DND-41 (cell line): Measurements from ENCODE around the gene ATP11B.

Experiments
- ATAC-seq: fragments of 200-7000 bp; cut with Tn5 transposase; 3 replicates; pipeline ENCODE4 v1.9.1; 2021; ENCODE audit warnings: low read depth; ENCODE audit not compliant: insufficient read depth
- DNase-seq: peaks from one replicate; pipeline ENCODE4 v3.0.0-alpha.2; 2020
- H2AFZ ChIP-seq: 2 replicates; pipeline ENCODE4 v1.6.0; 2012; ENCODE audit warnings: low read depth, low read length
- H3K27ac ChIP-seq: 2 replicates; pipeline ENCODE4 v1.5.1; 2012; ENCODE audit warnings: low read length, inconsistent platforms
- H3K27me3 ChIP-seq: fragments of 200-600 bp; sonication (generic); 2 replicates; pipeline ENCODE4 v1.6.0; 2012; ENCODE audit warnings: low read length, mild to moderate bottlenecking, inconsistent platforms; ENCODE audit not compliant: insufficient read depth, poor library complexity
- H3K36me3 ChIP-seq: 2 replicates; pipeline ENCODE4 v1.5.1; 2012; ENCODE audit warnings: low read length, inconsistent platforms; ENCODE audit not compliant: insufficient read depth
- H3K4me1 ChIP-seq: 2 replicates; pipeline ENCODE4 v1.5.1; 2012; ENCODE audit warnings: mild to moderate bottlenecking, low read length; ENCODE audit not compliant: insufficient read depth
- H3K4me2 ChIP-seq: 2 replicates; pipeline ENCODE4 v1.6.0; 2012; ENCODE audit warnings: mild to moderate bottlenecking, moderate library complexity, low read length, inconsistent platforms; ENCODE audit not compliant: insufficient read depth
- H3K4me3 ChIP-seq, 2 experiments: fragments of 200-600 bp in 1 of 2; shearing (Covaris generic) in 1 of 2; 2 replicates each; pipeline ENCODE4 v1.5.1; 2012 to 2016; ENCODE audit warnings: inconsistent platforms in 2 of 2, low read length in 2 of 2, mild to moderate bottlenecking in 2 of 2, low read depth in 1 of 2, moderate library complexity in 1 of 2
- H3K79me2 ChIP-seq: 2 replicates; pipeline ENCODE4 v1.6.0; 2012; ENCODE audit warnings: low read length, inconsistent platforms; ENCODE audit not compliant: insufficient read depth
- H3K9ac ChIP-seq: 2 replicates; pipeline ENCODE4 v1.6.0; 2012; ENCODE audit warnings: low read depth, mild to moderate bottlenecking, inconsistent platforms, low read length, moderate library complexity
- H3K9me3 ChIP-seq: 2 replicates; pipeline ENCODE4 v1.5.1; 2012; ENCODE audit warnings: low read length, moderate library complexity, mild to moderate bottlenecking, inconsistent platforms; ENCODE audit not compliant: insufficient read depth, severe bottlenecking
- H4K20me1 ChIP-seq: 2 replicates; pipeline ENCODE4 v1.6.0; 2012; ENCODE audit warnings: low read length; ENCODE audit not compliant: insufficient read depth
- CTCF ChIP-seq: IDR thresholded peaks from 2 replicates; pipeline ENCODE4 v1.5.1; 2012; ENCODE audit warnings: borderline replicate concordance, low read length, moderate library complexity, mild to moderate bottlenecking; ENCODE audit not compliant: poor library complexity, severe bottlenecking; ENCODE audit errors: extremely low read depth
- EZH2 ChIP-seq: IDR thresholded peaks from 3 replicates; pipeline ENCODE4 v1.6.1; 2012; ENCODE audit warnings: borderline replicate concordance, low read depth, mild to moderate bottlenecking, moderate library complexity, low read length, inconsistent platforms; ENCODE audit not compliant: severe bottlenecking

The ATP11B gene

GRCh38 chr3:182936239-182936917, 143.1 kb downstream of the ATP11B start:
- Histone ChIP-seq H3K27me3 (no peaks in the 10 kb centered on the region), H3K9me3 (peaks cover 4% of the 10 kb centered on the region), H3K27ac (peak overlapping the region; percentile 25; the same call in 1 of the 2 replicates), H3K4me3 (no peak overlapping the region), H2AFZ (no peak overlapping the region), H3K4me2 (no peak overlapping the region), H4K20me1 (no peaks in the 10 kb centered on the region), H3K4me1 (peaks cover 22% of the 10 kb centered on the region), H3K79me2 (no peaks in the 10 kb centered on the region), H3K36me3 (peaks cover 16% of the 10 kb centered on the region), H3K9ac (no peak overlapping the region)
- TF ChIP-seq EZH2, result no peak
- TF ChIP-seq CTCF, result no peak
- ATAC-seq (no peak), DNase-seq (no peak)

- TF ChIP-seq EZH2 (no peak), CTCF (no peak)
- Histone ChIP-seq H3K4me2 (no peak overlapping the region), H3K79me2 (no peaks in the 10 kb centered on the region), H3K4me1 (peaks cover 22% of the 10 kb centered on the region), H3K27me3 (no peaks in the 10 kb centered on the region), H2AFZ (no peak overlapping the region), H3K4me3 (no peak overlapping the region), H3K27ac (0 out of 2 replicates have a peak overlapping the region, but pooled peaks have one; percentile 25), H4K20me1 (no peaks in the 10 kb centered on the region), H3K36me3 (peaks cover 16% of the 10 kb centered on the region), H3K9me3 (peaks cover 4% of the 10 kb centered on the region), H3K9ac (no peak overlapping the region)
- DNase-seq (no peak), ATAC-seq (no peak)
These were observed 143.6 kb downstream of the ATP11B start for GRCh38 chr3:182936918-182937285.

GRCh38 chr3:182937293-182938051, 144.2 kb downstream of the ATP11B start:
- Histone ChIP-seq H3K4me2 (no peak overlapping the region), H3K27ac (peak overlapping the region; percentile 49; the same call in 1 of the 2 replicates), H4K20me1 (no peaks in the 10 kb centered on the region), H3K4me3 (no peak overlapping the region), H3K9ac (no peak overlapping the region), H2AFZ (no peak overlapping the region), H3K36me3 (peaks cover 12% of the 10 kb centered on the region), H3K79me2 (no peaks in the 10 kb centered on the region), H3K4me1 (peaks cover 22% of the 10 kb centered on the region), H3K9me3 (peaks cover 2% of the 10 kb centered on the region), H3K27me3 (no peaks in the 10 kb centered on the region)
- peak; percentile 89 for ATAC-seq
- TF ChIP-seq CTCF, result no peak
- no peak for TF ChIP-seq EZH2
- peak; percentile 45 for DNase-seq
